Globus pallidus (tissue), 1 donor: ENCODE measurements around the gene DDX1.
"Not testable (repeated sequence)": the region's sequence is repeated elsewhere in the genome, so short reads cannot be mapped to it uniquely, and the experiment has no call there.

Source experiments
- DNase-seq: peaks from one replicate; pipeline ENCODE4 v3.0.0-alpha.2; 2015; ENCODE audit warnings: low spot score

DDX1 gene

GRCh38 chr2:15616850-15617777, 25.4 kb downstream of the DDX1 start:
- no peak for DNase-seq

- DNase-seq, result no peak
These were observed 26.2 kb downstream of the DDX1 start for GRCh38 chr2:15617778-15618448.

- DNase-seq, result no peak
These were observed 26.8 kb downstream of the DDX1 start for GRCh38 chr2:15618449-15618855.

GRCh38 chr2:15619076-15619475, 27.4 kb downstream of the DDX1 start:
- no peak for DNase-seq

GRCh38 chr2:15619510-15619909, 27.8 kb downstream of the DDX1 start:
- DNase-seq, result no peak

- no peak for DNase-seq
These were observed 28.3 kb downstream of the DDX1 start for GRCh38 chr2:15619938-15620337.

- DNase-seq, result no peak
These were observed 28.7 kb downstream of the DDX1 start for GRCh38 chr2:15620340-15620739.

GRCh38 chr2:15620857-15621471, 29.3 kb downstream of the DDX1 start:
- no peak for DNase-seq

- DNase-seq, result not testable (repeated sequence)
These were observed 29.8 kb downstream of the DDX1 start for GRCh38 chr2:15621472-15621870.

GRCh38 chr2:15622214-15622613, 30.5 kb downstream of the DDX1 start:
- DNase-seq, result no peak

GRCh38 chr2:15622614-15623480, 31.2 kb downstream of the DDX1 start:
- DNase-seq, result no peak

GRCh38 chr2:15623481-15623796, 31.8 kb downstream of the DDX1 start:
- no peak for DNase-seq

- no peak for DNase-seq
These were observed 32.4 kb downstream of the DDX1 start for GRCh38 chr2:15623898-15624541.

GRCh38 chr2:15624903-15625302, 33.2 kb downstream of the DDX1 start:
- DNase-seq, result no peak

GRCh38 chr2:15625344-15626036, 33.8 kb downstream of the DDX1 start:
- DNase-seq, result no peak

GRCh38 chr2:15626126-15626525, 34.5 kb downstream of the DDX1 start:
- no peak for DNase-seq

GRCh38 chr2:15626967-15627366, 35.3 kb downstream of the DDX1 start:
- DNase-seq, result no peak

- DNase-seq, result no peak
These were observed 36.4 kb downstream of the DDX1 start for GRCh38 chr2:15627817-15628684.

- DNase-seq, result no peak
These were observed 37.5 kb downstream of the DDX1 start for GRCh38 chr2:15628899-15629855.
